PC-9 (cell line): ENCODE data around the gene JPT1. TPM values are rescaled to one million over a fixed set of nuclear protein-coding genes. Genes with fewer than 3 reads are reported as not detected.

Source experiments
- BruUV-seq: library from RNA; stranded (reverse); fragments of 400-500 nt; replicated peaks from 2 replicates; lab custom pipeline; 2021; lab: Mats Ljungman, UMichigan
- CTCF ChIA-PET: fragments of 300-600 bp; sonication (Branson Sonifier 250); formaldehyde crosslinking; loops from one replicate; lab custom pipeline; 2022; ENCODE audit warnings: antibody characterized with exemption; lab: Charles Lee
- POLR2A ChIA-PET: fragments of 300-600 bp; sonication (Branson Sonifier 250); formaldehyde crosslinking; loops from one replicate; lab custom pipeline; 2022; ENCODE audit warnings: antibody characterized with exemption; ENCODE audit not compliant: unreplicated experiment; lab: Charles Lee
- DNase-seq, 2 experiments: peaks; one replicate each; pipeline versions ENCODE4 v3.0.0 to v3.0.0-alpha.2; 2015 to 2022; ENCODE audit warnings: mixed read lengths in 1 of 2
- H2AFZ ChIP-seq: fragments of 200-600 bp; sonication (generic); 2 replicates; pipeline ENCODE4 v1.8.1; 2017; ENCODE audit warnings: antibody characterized with exemption
- H3F3A ChIP-seq: fragments of 200-600 bp; sonication (generic); 2 replicates; pipeline ENCODE4 v1.8.1; 2017; ENCODE audit warnings: antibody characterized with exemption, mild to moderate bottlenecking, low read depth; ENCODE audit not compliant: insufficient read depth
- H3K27ac ChIP-seq: fragments of 200-600 bp; sonication (generic); 2 replicates; pipeline ENCODE4 v1.6.1; 2016; ENCODE audit warnings: mixed run types
- H3K27me3 ChIP-seq: fragments of 200-600 bp; sonication (generic); 2 replicates; pipeline ENCODE4 v1.6.1; 2016; ENCODE audit warnings: low read depth, mixed run types; ENCODE audit not compliant: insufficient read depth
- H3K36me3 ChIP-seq: fragments of 200-600 bp; sonication (generic); 2 replicates; pipeline ENCODE4 v1.6.1; 2016; ENCODE audit warnings: low read depth, mixed run types
- H3K4me1 ChIP-seq: fragments of 200-600 bp; sonication (generic); replicated peaks from 2 replicates; pipeline ENCODE4 v1.6.1; 2016; ENCODE audit warnings: mixed run types; ENCODE audit not compliant: insufficient read depth
- H3K4me2 ChIP-seq: fragments of 200-600 bp; sonication (generic); 2 replicates; pipeline ENCODE4 v1.6.1; 2017; ENCODE audit warnings: mixed run types
- H3K4me3 ChIP-seq: fragments of 200-600 bp; sonication (generic); 2 replicates; pipeline ENCODE4 v1.6.1; 2016; ENCODE audit warnings: mixed run types
- H3K79me2 ChIP-seq: fragments of 200-600 bp; sonication (generic); 2 replicates; pipeline ENCODE4 v1.6.1; 2017; ENCODE audit warnings: low read depth, mixed run types
- H3K9me2 ChIP-seq: fragments of 200-600 bp; sonication (generic); 2 replicates; pipeline ENCODE4 v1.8.1; 2017; ENCODE audit warnings: mild to moderate bottlenecking; ENCODE audit not compliant: insufficient read depth
- H3K9me3 ChIP-seq: fragments of 200-600 bp; sonication (generic); 2 replicates; pipeline ENCODE4 v1.8.1; 2016; ENCODE audit warnings: low read depth; ENCODE audit not compliant: insufficient read depth
- H4K20me1 ChIP-seq: fragments of 200-600 bp; sonication (generic); 2 replicates; pipeline ENCODE4 v1.8.1; 2017; ENCODE audit not compliant: insufficient read depth
- EZH2 ChIP-seq: fragments of 200-600 bp; sonication (generic); IDR thresholded peaks from 2 replicates; pipeline ENCODE4 v1.8.0; 2017; ENCODE audit warnings: antibody characterized with exemption, low read depth
- intact Hi-C: fragments of 100-400 bp; cut with micrococcal nuclease; formaldehyde crosslinking; loops from one replicate; pipeline ENCODE4 v1.10.0; 2022; ENCODE audit not compliant: unreplicated experiment
- total RNA-seq: library from RNA; stranded (reverse); gene quantifications from 2 replicates; pipeline ENCODE4 v1.2.3, GENCODE V29; 2021
- TF ChIP-seq, protein P1 (sequence below): fragments of 200-600 bp; sonication (generic); conservative IDR thresholded peaks from 2 replicates; pipeline ENCODE4 v1.6.1; 2017; ENCODE audit warnings: mixed run types, antibody characterized with exemption, mild to moderate bottlenecking, moderate library complexity

Gene JPT1
- total RNA-seq, 1 experiment from 2014 or later, result 250 TPM

DNA sequence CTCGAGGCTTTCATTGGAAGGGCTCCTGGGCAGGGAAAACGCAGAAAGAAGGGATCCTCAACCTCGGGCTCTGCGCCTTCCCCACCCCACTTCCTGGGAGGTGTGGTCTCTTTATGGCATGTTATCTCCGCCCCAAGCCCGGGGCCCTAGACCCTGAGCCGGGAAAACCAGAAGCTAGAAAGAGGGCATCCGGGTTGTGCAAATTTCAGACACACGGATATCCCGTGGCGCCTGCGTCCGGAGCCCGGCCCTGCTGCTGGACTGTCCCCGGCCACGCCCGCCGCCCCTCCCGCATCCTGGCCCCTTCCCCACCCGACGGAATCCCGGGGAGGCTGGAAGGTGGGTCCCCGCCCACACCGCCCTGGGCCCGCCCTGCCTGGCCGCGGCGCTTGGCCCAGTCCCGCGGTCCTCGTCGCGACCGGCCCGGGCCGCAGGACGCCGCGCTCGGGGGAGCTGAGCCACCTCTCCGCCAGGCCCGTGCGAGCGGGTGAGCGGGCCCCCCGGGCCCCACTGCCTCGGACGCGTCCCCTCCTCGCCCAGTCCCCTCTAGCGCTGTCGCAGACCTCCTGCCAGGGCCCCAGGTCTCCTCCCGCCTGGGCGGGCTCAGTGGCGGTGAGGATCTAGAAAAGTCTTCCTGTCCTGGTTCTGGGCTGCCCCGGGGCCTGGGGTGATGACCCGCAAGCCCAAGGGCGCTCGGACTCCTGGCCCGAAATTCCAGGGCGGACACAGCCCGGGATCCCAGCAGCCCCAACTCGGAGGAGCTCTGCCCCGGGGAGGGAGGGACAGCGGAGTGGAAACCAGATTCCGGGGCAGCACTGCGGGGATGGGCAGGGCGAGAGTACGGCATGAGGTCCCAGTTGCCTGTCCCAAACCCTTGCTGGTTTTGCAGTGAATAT is 66.5 kb downstream of the JPT1 start, which contains the start of gene SLC16A5:
Gene SLC16A5, plus strand, starts transcription at position 397 of the 896 bp plus-strand sequence. CDS start 5,683 bp downstream, outside the sequence.
- H3K27ac ChIP-seq, result peak within 1 kb of the TSS; percentile 91
- POLR2A ChIA-PET, result interaction anchor here (0.6 to 1.7 kb wide), 12 partner anchors 9 to 1551 kb away, joined by 3 to 14 read pairs (median 4); partner anchors contain the start of genes FDXR and JPT1
- H3F3A ChIP-seq, result peaks cover 82% of the 10 kb centered on the region
- peaks cover 4% of the 10 kb centered on the region; the same call in 1 of the 2 replicates for H4K20me1 ChIP-seq
- H3K36me3 ChIP-seq, result no peaks in the 10 kb centered on the region
- H3K9me3 ChIP-seq, result no peaks in the 10 kb centered on the region
- peaks cover 84% of the 10 kb centered on the region for H3K4me1 ChIP-seq
- intact Hi-C loops, result no loop called here
- no peaks in the 10 kb centered on the region for H3K27me3 ChIP-seq
- peak within 1 kb of the TSS; percentile 90 for H3K4me2 ChIP-seq
- H3K4me3 ChIP-seq, result peak within 1 kb of the TSS; percentile 93
- TF ChIP-seq, protein P1, sequence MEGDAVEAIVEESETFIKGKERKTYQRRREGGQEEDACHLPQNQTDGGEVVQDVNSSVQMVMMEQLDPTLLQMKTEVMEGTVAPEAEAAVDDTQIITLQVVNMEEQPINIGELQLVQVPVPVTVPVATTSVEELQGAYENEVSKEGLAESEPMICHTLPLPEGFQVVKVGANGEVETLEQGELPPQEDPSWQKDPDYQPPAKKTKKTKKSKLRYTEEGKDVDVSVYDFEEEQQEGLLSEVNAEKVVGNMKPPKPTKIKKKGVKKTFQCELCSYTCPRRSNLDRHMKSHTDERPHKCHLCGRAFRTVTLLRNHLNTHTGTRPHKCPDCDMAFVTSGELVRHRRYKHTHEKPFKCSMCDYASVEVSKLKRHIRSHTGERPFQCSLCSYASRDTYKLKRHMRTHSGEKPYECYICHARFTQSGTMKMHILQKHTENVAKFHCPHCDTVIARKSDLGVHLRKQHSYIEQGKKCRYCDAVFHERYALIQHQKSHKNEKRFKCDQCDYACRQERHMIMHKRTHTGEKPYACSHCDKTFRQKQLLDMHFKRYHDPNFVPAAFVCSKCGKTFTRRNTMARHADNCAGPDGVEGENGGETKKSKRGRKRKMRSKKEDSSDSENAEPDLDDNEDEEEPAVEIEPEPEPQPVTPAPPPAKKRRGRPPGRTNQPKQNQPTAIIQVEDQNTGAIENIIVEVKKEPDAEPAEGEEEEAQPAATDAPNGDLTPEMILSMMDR, result no peak
- no peak for TF ChIP-seq EZH2
- peaks cover 62% of the 10 kb centered on the region for H3K79me2 ChIP-seq
- no TSS peak for BruUV-seq
- no peaks in the 10 kb centered on the region for H3K9me2 ChIP-seq
- H2AFZ ChIP-seq, result peak within 1 kb of the TSS; percentile 72; the same call in 1 of the 2 replicates
- CTCF ChIA-PET, result interaction anchor here (0.8 to 1.2 kb wide), 2 partner anchors 28 to 126 kb away, joined by 3 to 8 read pairs; no protein-coding TSS in a partner anchor
- peak; percentile 93 to 98 for DNase-seq

DNA sequence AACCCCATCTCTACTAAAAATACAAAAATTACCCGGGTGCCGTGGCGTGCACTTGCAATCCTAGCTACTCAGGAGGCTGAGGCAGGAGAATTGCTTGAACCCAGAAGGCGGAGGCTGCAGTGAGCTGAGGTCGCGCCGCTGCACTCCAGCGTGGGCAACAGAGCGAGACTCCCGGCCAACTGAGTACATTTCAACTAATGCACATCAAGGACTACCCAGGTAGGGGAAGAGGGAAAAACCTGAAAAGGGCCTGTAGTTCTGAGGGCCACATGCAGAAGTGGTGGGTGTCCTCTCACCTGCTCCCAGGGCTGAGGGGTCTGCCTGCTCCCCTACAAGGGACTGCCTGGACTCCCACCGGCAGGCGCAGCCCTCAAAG is 67.1 kb downstream of the JPT1 start:
- no peak for DNase-seq
- Histone ChIP-seq H3K27me3 (no peaks in the 10 kb centered on the region), H3F3A (peaks cover 82% of the 10 kb centered on the region), H3K79me2 (peaks cover 55% of the 10 kb centered on the region), H3K9me3 (no peaks in the 10 kb centered on the region), H3K36me3 (no peaks in the 10 kb centered on the region), H3K9me2 (no peaks in the 10 kb centered on the region), H3K4me3 (peak overlapping the region; percentile 93), H4K20me1 (no peaks in the 10 kb centered on the region), H3K4me2 (peak overlapping the region; percentile 90), H3K4me1 (peaks cover 84% of the 10 kb centered on the region), H2AFZ (no peak overlapping the region), H3K27ac (peak overlapping the region; percentile 91)
- TF ChIP-seq EZH2, result no peak
- TF ChIP-seq, protein P1, result no peak
- BruUV-seq, result TSS peak; percentile 77
- ChIA-PET POLR2A (interaction anchor here (0.6 to 1.7 kb wide), 5 partner anchors 8 to 1551 kb away, joined by 3 to 14 read pairs (median 5); partner anchors contain the start of gene JPT1), CTCF (interaction anchor here (1.2 kb wide), 1 partner anchor 125 kb away, joined by 3 read pairs; no protein-coding TSS in a partner anchor)
- intact Hi-C loops, result no loop called here

DNA sequence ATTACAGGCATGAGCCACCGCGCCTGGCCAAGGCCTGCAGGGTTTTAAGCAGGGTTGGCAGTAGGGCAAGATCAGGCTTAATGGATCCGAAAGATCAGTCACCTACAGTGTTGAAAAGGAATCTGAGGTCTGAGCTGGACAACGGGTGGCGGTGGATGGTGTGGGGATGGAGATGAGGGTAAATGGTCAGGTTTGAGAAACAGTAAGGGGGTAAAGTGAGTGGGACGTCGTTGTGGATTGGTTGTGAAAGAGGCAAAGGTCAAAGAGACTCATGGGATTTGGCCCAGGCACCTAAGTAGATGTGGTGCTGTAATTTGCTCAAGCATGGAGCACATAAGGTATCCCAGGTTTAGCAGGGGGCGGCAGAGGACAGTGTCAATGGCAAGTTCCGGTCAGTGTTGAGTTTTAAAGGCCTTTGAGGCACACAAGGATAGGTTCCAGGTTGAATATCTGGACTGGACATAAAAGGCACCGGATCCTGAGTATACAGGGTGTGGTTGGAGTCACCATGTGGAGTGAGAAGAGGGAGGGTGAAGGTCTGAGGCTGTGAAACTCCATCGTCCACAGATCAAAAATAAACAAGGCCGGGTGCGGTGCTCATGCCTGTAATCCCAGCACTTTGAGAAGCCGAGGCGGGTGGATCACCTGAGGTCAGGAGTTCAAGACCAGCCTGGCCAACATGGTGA is 67.7 kb downstream of the JPT1 start:
- no TSS peak for BruUV-seq
- intact Hi-C loops, result no loop called here
- no peaks in the 10 kb centered on the region for H3K9me3 ChIP-seq
- peak overlapping the region; percentile 93 for H3K4me3 ChIP-seq
- peak; percentile 31 to 58 for DNase-seq
- no peaks in the 10 kb centered on the region for H3K27me3 ChIP-seq
- no peaks in the 10 kb centered on the region for H3K36me3 ChIP-seq
- H3F3A ChIP-seq, result peaks cover 78% of the 10 kb centered on the region
- no peak overlapping the region for H2AFZ ChIP-seq
- no peaks in the 10 kb centered on the region for H4K20me1 ChIP-seq
- POLR2A ChIA-PET, result no interaction called here
- H3K79me2 ChIP-seq, result peaks cover 50% of the 10 kb centered on the region
- no peaks in the 10 kb centered on the region for H3K9me2 ChIP-seq
- TF ChIP-seq, protein P1, result no peak
- TF ChIP-seq EZH2, result no peak
- H3K4me1 ChIP-seq, result peaks cover 81% of the 10 kb centered on the region
- CTCF ChIA-PET, result no interaction called here
- peak overlapping the region; percentile 90 for H3K4me2 ChIP-seq
- H3K27ac ChIP-seq, result peak overlapping the region; percentile 91
